Fibroblast of lung (primary cell): ENCODE measurements around the gene RPN1. TPM values are rescaled to one million over a fixed set of nuclear protein-coding genes. Genes with fewer than 3 reads are reported as not detected.

ENCODE experiments used
- DNase-seq, 2 donors: peaks; one replicate each; pipeline versions ENCODE4 v3.0.0 to v3.0.0-alpha.2; 2010; ENCODE audit warnings: low read depth in 2 of 2
- H2AFZ ChIP-seq: 2 replicates; pipeline ENCODE4 v1.5.1; 2012; ENCODE audit warnings: low read length, control low read depth, inconsistent platforms
- H3K27ac ChIP-seq: 2 replicates; pipeline ENCODE4 v1.5.1; 2011; ENCODE audit warnings: low read length, control low read depth; ENCODE audit not compliant: insufficient read depth
- H3K27me3 ChIP-seq: 2 replicates; pipeline ENCODE4 v1.5.1; 2011; ENCODE audit warnings: mild to moderate bottlenecking, low read length; ENCODE audit not compliant: control insufficient read depth, insufficient read depth
- H3K36me3 ChIP-seq: 2 replicates; pipeline ENCODE4 v1.5.1; 2011; ENCODE audit warnings: low read length; ENCODE audit not compliant: control insufficient read depth, insufficient read depth
- H3K4me1 ChIP-seq: 2 replicates; pipeline ENCODE4 v1.5.1; 2011; ENCODE audit warnings: low read length; ENCODE audit not compliant: control insufficient read depth, insufficient read depth; ENCODE audit errors: extremely low read depth
- H3K4me2 ChIP-seq: 2 replicates; pipeline ENCODE4 v1.5.1; 2011; ENCODE audit warnings: low read length, control low read depth; ENCODE audit not compliant: insufficient read depth; ENCODE audit errors: extremely low read depth
- H3K4me3 ChIP-seq, 4 experiments: fragments of 200-600 bp in 1 of 4; sonication (generic) in 1 of 4; replicated peaks in 1 of 4; 2 replicates each; pipeline ENCODE4 v1.5.1; 2011 to 2016; ENCODE audit warnings: low read length in 4 of 4, low read depth in 3 of 4, mild to moderate bottlenecking in 3 of 4, control low read depth in 2 of 4, inconsistent platforms in 1 of 4, mixed read lengths in 1 of 4; ENCODE audit not compliant: insufficient read depth in 1 of 4; ENCODE audit errors: control extremely low read depth in 1 of 4
- H3K79me2 ChIP-seq: 2 replicates; pipeline ENCODE4 v1.5.1; 2012; ENCODE audit warnings: mild to moderate bottlenecking, low read length, inconsistent platforms; ENCODE audit not compliant: control insufficient read depth, insufficient read depth
- H3K9ac ChIP-seq: 2 replicates; pipeline ENCODE4 v1.5.1; 2011; ENCODE audit warnings: mild to moderate bottlenecking, low read length, control low read depth; ENCODE audit not compliant: insufficient read depth
- H3K9me3 ChIP-seq: 2 replicates; pipeline ENCODE4 v1.5.1; 2012; ENCODE audit warnings: low read depth, low read length; ENCODE audit not compliant: control insufficient read depth, insufficient read depth
- H4K20me1 ChIP-seq: 2 replicates; pipeline ENCODE4 v1.5.1; 2011; ENCODE audit warnings: low read length; ENCODE audit not compliant: control insufficient read depth, insufficient read depth; ENCODE audit errors: extremely low read depth
- CTCF ChIP-seq, 2 donors: IDR thresholded peaks in 1 of 2; conservative IDR thresholded peaks in 1 of 2; 1 replicate in 1 of 2; 2 replicates in 1 of 2; pipeline ENCODE4 v1.5.1; 2011 to 2012; ENCODE audit warnings: low read length in 2 of 2, control low read depth in 1 of 2, inconsistent platforms in 1 of 2, low read depth in 1 of 2, mild to moderate bottlenecking in 1 of 2
- EZH2 ChIP-seq: IDR thresholded peaks from 2 replicates; pipeline ENCODE4 v1.5.1; 2012; ENCODE audit warnings: low read length, control low read depth, mild to moderate bottlenecking; ENCODE audit errors: missing control alignments
- polyA minus RNA-seq: library from RNA; depleted of rRNA, polyadenylated mRNA; stranded (reverse); fragments of >200 nt; gene quantifications from 2 replicates; pipeline ENCODE4 v1.2.3, GENCODE V29; 2011; ENCODE audit warnings: low replicate concordance
- polyA plus RNA-seq, 2 donors: library from polyadenylated mRNA; depleted of rRNA in 1 of 2; stranded (reverse) in 1 of 2; unstranded in 1 of 2; fragments of >200 nt; gene quantifications; 2 replicates each; pipeline ENCODE4 v1.2.1, GENCODE V29; 2011 to 2012; ENCODE audit warnings: missing spikeins in 1 of 2
- total RNA-seq: library from RNA; depleted of rRNA; stranded (reverse); fragments of >200 nt; gene quantifications from 2 replicates; pipeline ENCODE4 v1.2.1, GENCODE V29; 2014

The RPN1 gene
- total RNA-seq = 303 and 417 TPM in 2 replicates
- polyA plus RNA-seq = 342 and 359 TPM in 2 replicates
- 216 and 221 TPM in 2 replicates for polyA plus RNA-seq (2012)
- polyA minus RNA-seq = 389 and 436 TPM in 2 replicates

GRCh38 chr3:128650096-128651050 is at the start of gene RPN1:
Gene RPN1 (minus strand): TSS chr3:128650818. CDS start chr3:128650800, 18 bp downstream.
- no peaks in the 10 kb centered on the region for H3K9me3 ChIP-seq
- DNase-seq = peak; percentile 94
- H3K36me3 ChIP-seq = no peaks in the 10 kb centered on the region
- TF ChIP-seq EZH2 = no peak
- TF ChIP-seq CTCF (conservative IDR thresholded peaks at IDR 0.05 in 1 of 2, IDR thresholded peaks at IDR 0.05 in 1 of 2; ENCODE audit: low read depth in 1 of 2, low read length in 2 of 2) = no peak
- H3K9ac ChIP-seq = peak within 1 kb of the TSS; percentile 100
- H3K4me1 ChIP-seq = no peaks in the 10 kb centered on the region
- peak within 1 kb of the TSS; percentile 88 for H3K4me2 ChIP-seq
- peak within 1 kb of the TSS; percentile 91 to 100 (median 98) for H3K4me3 ChIP-seq
- H2AFZ ChIP-seq = peak within 1 kb of the TSS; percentile 80
- no peaks in the 10 kb centered on the region for H3K27me3 ChIP-seq
- H4K20me1 ChIP-seq = no peaks in the 10 kb centered on the region
- peaks cover 52% of the 10 kb centered on the region for H3K79me2 ChIP-seq
- peak within 1 kb of the TSS; percentile 99 for H3K27ac ChIP-seq

GRCh38 chr3:128698211-128699047 is 47.8 kb upstream of the RPN1 start:
- H3K4me3 ChIP-seq = peak overlapping the region; percentile 29 to 58 (median 36)
- no peaks in the 10 kb centered on the region for H3K79me2 ChIP-seq
- H3K9ac ChIP-seq = peak overlapping the region; percentile 50
- no peaks in the 10 kb centered on the region for H3K27me3 ChIP-seq
- no peaks in the 10 kb centered on the region for H3K36me3 ChIP-seq
- no peaks in the 10 kb centered on the region for H3K9me3 ChIP-seq
- peaks cover 2% of the 10 kb centered on the region for H3K4me1 ChIP-seq
- peak overlapping the region; percentile 85 for H3K4me2 ChIP-seq
- peak in 1 of 2 donors; percentile 34 for DNase-seq
- no peak for TF ChIP-seq CTCF (conservative IDR thresholded peaks at IDR 0.05 in 1 of 2, IDR thresholded peaks at IDR 0.05 in 1 of 2; ENCODE audit: low read depth in 1 of 2, low read length in 2 of 2)
- TF ChIP-seq EZH2 = no peak
- no peak overlapping the region for H3K27ac ChIP-seq
- H2AFZ ChIP-seq = peak overlapping the region; percentile 81
- no peaks in the 10 kb centered on the region for H4K20me1 ChIP-seq

GRCh38 chr3:128697341-128697740 is 46.7 kb upstream of the RPN1 start:
- TF ChIP-seq CTCF (conservative IDR thresholded peaks at IDR 0.05 in 1 of 2, IDR thresholded peaks at IDR 0.05 in 1 of 2; ENCODE audit: low read depth in 1 of 2, low read length in 2 of 2) (no peak), EZH2 (no peak)
- Histone ChIP-seq H3K4me3 (no peak overlapping the region), H3K27ac (no peak overlapping the region), H3K79me2 (no peaks in the 10 kb centered on the region), H2AFZ (no peak overlapping the region), H3K4me1 (peaks cover 2% of the 10 kb centered on the region), H3K9me3 (no peaks in the 10 kb centered on the region), H3K4me2 (no peak overlapping the region), H3K9ac (no peak overlapping the region), H3K36me3 (no peaks in the 10 kb centered on the region), H4K20me1 (no peaks in the 10 kb centered on the region), H3K27me3 (no peaks in the 10 kb centered on the region)
- no peak for DNase-seq
